Measurements from ENCODE around the gene GNAT3.

GNAT3 gene

GRCh38 chr7:80468931-80469714 lies 42.7 kb downstream of the GNAT3 start:
- Histone ChIP-seq H3K4me3 (ENCODE audit: insufficient read depth, low read depth, low read length, poor library complexity, severe bottlenecking) (no peak overlapping the region), H3K9me3 (ENCODE audit: control insufficient read depth, low read length) (no peaks in the 10 kb centered on the region), H3K36me3 (ENCODE audit: control insufficient read depth, insufficient read depth, low read length) (no peaks in the 10 kb centered on the region), H3K27me3 (replicated peaks; ENCODE audit: control insufficient read depth, insufficient read depth, low read length, poor library complexity, severe bottlenecking) (no peaks in the 10 kb centered on the region), H3K27ac (ENCODE audit: insufficient read depth, low read length, poor library complexity, severe bottlenecking) (no peak overlapping the region), H3K4me1 (ENCODE audit: control insufficient read depth, insufficient read depth, low read length, poor library complexity, severe bottlenecking) (no peaks in the 10 kb centered on the region)
- no peak for DNase-seq

DNA sequence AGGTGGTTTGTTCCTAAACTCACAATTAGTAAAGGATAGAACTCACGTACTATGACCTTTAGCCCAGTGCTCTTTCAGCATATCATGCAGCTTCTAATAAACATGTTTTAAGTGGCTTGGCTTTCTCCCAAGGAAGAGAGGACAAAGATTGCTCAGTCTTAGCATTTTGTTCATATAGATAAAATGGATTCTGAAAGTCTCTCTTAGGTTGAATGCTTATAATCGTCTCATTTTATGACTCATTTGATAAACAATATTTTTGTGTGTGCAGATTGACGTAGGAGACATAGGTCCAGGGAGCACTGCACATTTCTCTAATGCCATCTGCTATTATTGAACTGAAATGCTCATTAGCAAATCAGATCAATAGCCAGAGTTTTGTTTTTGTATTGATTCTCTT lies 44.8 kb downstream of the GNAT3 start:
- no peak for DNase-seq
- H3K27ac ChIP-seq (ENCODE audit: insufficient read depth, low read length, poor library complexity, severe bottlenecking): no peak overlapping the region
- no peaks in the 10 kb centered on the region for H3K27me3 ChIP-seq (replicated peaks; ENCODE audit: control insufficient read depth, insufficient read depth, low read length, poor library complexity, severe bottlenecking)
- H3K4me3 ChIP-seq (ENCODE audit: insufficient read depth, low read depth, low read length, poor library complexity, severe bottlenecking): no peak overlapping the region
- H3K36me3 ChIP-seq (ENCODE audit: control insufficient read depth, insufficient read depth, low read length): no peaks in the 10 kb centered on the region
- no peaks in the 10 kb centered on the region for H3K4me1 ChIP-seq (ENCODE audit: control insufficient read depth, insufficient read depth, low read length, poor library complexity, severe bottlenecking)
- no peaks in the 10 kb centered on the region for H3K9me3 ChIP-seq (ENCODE audit: control insufficient read depth, low read length)

DNA sequence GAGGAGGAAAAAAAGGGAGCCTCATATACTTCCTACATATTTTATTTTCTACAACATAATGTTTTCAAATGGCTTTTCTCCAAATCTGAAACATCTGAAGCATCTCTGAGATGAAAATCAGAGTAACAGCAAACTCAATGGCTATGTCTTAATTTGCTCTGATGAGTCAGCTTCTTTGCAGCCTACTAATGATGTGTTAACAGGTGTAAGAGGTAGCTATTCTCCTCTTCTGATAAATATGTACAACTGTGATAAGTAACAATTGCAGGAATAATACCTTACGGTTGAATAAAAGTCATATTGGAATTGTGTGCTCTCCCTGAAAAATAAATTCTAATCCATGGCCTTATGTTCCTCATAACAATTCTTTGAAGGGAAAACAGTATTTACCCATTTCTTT lies 45.2 kb downstream of the GNAT3 start:
- no peak for DNase-seq
- Histone ChIP-seq H3K4me3 (ENCODE audit: insufficient read depth, low read depth, low read length, poor library complexity, severe bottlenecking) (no peak overlapping the region), H3K27ac (ENCODE audit: insufficient read depth, low read length, poor library complexity, severe bottlenecking) (no peak overlapping the region), H3K27me3 (replicated peaks; ENCODE audit: control insufficient read depth, insufficient read depth, low read length, poor library complexity, severe bottlenecking) (no peaks in the 10 kb centered on the region), H3K9me3 (ENCODE audit: control insufficient read depth, low read length) (no peaks in the 10 kb centered on the region), H3K36me3 (ENCODE audit: control insufficient read depth, insufficient read depth, low read length) (no peaks in the 10 kb centered on the region), H3K4me1 (ENCODE audit: control insufficient read depth, insufficient read depth, low read length, poor library complexity, severe bottlenecking) (no peaks in the 10 kb centered on the region)

- Histone ChIP-seq H3K27ac (ENCODE audit: insufficient read depth, low read length, poor library complexity, severe bottlenecking) (no peak overlapping the region), H3K4me1 (ENCODE audit: control insufficient read depth, insufficient read depth, low read length, poor library complexity, severe bottlenecking) (no peaks in the 10 kb centered on the region), H3K9me3 (ENCODE audit: control insufficient read depth, low read length) (no peaks in the 10 kb centered on the region), H3K36me3 (ENCODE audit: control insufficient read depth, insufficient read depth, low read length) (no peaks in the 10 kb centered on the region), H3K27me3 (replicated peaks; ENCODE audit: control insufficient read depth, insufficient read depth, low read length, poor library complexity, severe bottlenecking) (no peaks in the 10 kb centered on the region), H3K4me3 (ENCODE audit: insufficient read depth, low read depth, low read length, poor library complexity, severe bottlenecking) (no peak overlapping the region)
- DNase-seq: no peak
Measured at GRCh38 chr7:80464211-80464610, 47.7 kb downstream of the GNAT3 start.

- no peaks in the 10 kb centered on the region for H3K4me1 ChIP-seq (ENCODE audit: control insufficient read depth, insufficient read depth, low read length, poor library complexity, severe bottlenecking)
- H3K36me3 ChIP-seq (ENCODE audit: control insufficient read depth, insufficient read depth, low read length): no peaks in the 10 kb centered on the region
- no peak for DNase-seq
- H3K27me3 ChIP-seq (replicated peaks; ENCODE audit: control insufficient read depth, insufficient read depth, low read length, poor library complexity, severe bottlenecking): no peaks in the 10 kb centered on the region
- no peaks in the 10 kb centered on the region for H3K9me3 ChIP-seq (ENCODE audit: control insufficient read depth, low read length)
- no peak overlapping the region for H3K4me3 ChIP-seq (ENCODE audit: insufficient read depth, low read depth, low read length, poor library complexity, severe bottlenecking)
- H3K27ac ChIP-seq (ENCODE audit: insufficient read depth, low read length, poor library complexity, severe bottlenecking): no peak overlapping the region
Measured at GRCh38 chr7:80463272-80463920, 48.5 kb downstream of the GNAT3 start.

- Histone ChIP-seq H3K27ac (ENCODE audit: insufficient read depth, low read length, poor library complexity, severe bottlenecking) (no peak overlapping the region), H3K36me3 (ENCODE audit: control insufficient read depth, insufficient read depth, low read length) (no peaks in the 10 kb centered on the region), H3K4me1 (ENCODE audit: control insufficient read depth, insufficient read depth, low read length, poor library complexity, severe bottlenecking) (no peaks in the 10 kb centered on the region), H3K27me3 (replicated peaks; ENCODE audit: control insufficient read depth, insufficient read depth, low read length, poor library complexity, severe bottlenecking) (no peaks in the 10 kb centered on the region), H3K9me3 (ENCODE audit: control insufficient read depth, low read length) (no peaks in the 10 kb centered on the region), H3K4me3 (ENCODE audit: insufficient read depth, low read depth, low read length, poor library complexity, severe bottlenecking) (no peak overlapping the region)
- DNase-seq: no peak
Measured at GRCh38 chr7:80460857-80461256, 51.0 kb downstream of the GNAT3 start.

DNA sequence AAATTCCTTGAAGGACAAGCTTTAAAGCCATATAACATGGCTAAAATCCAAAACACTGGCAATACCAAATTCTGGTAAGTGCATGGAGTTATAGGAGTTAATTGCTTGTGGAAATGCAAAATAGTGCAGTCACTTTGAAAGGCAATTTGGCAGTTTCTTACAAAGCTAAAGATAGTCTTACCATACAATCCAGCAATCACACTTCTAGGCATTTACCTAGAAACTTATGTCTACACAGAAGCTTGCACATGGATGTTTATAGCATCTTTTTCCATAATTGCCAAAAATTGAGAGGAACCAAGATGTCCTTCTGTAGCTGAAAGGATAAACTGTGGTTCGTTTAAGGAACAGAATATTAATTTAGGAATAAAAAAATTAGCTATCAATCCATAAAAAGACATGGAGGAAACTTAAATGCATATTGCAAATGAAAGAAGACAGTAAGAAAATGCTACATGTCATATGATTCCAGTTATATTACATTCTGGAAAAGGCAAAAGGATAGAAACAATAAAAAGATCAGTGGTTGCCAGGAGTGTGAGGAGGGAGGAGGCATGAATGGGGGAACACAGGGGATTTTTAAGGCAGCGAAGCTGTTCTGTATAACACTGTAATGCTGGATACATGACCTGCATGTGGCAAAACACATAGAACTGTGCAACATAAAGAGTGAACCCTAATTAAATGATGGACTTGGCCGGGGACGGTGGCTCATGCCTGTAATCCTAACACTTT lies 51.9 kb downstream of the GNAT3 start:
- Histone ChIP-seq H3K27me3 (replicated peaks; ENCODE audit: control insufficient read depth, insufficient read depth, low read length, poor library complexity, severe bottlenecking) (no peaks in the 10 kb centered on the region), H3K36me3 (ENCODE audit: control insufficient read depth, insufficient read depth, low read length) (no peaks in the 10 kb centered on the region), H3K9me3 (ENCODE audit: control insufficient read depth, low read length) (no peaks in the 10 kb centered on the region), H3K27ac (ENCODE audit: insufficient read depth, low read length, poor library complexity, severe bottlenecking) (no peak overlapping the region), H3K4me1 (ENCODE audit: control insufficient read depth, insufficient read depth, low read length, poor library complexity, severe bottlenecking) (no peaks in the 10 kb centered on the region), H3K4me3 (ENCODE audit: insufficient read depth, low read depth, low read length, poor library complexity, severe bottlenecking) (no peak overlapping the region)
- DNase-seq: no peak

GRCh38 chr7:80458822-80459725 lies 52.8 kb downstream of the GNAT3 start:
- H3K4me1 ChIP-seq (ENCODE audit: control insufficient read depth, insufficient read depth, low read length, poor library complexity, severe bottlenecking): no peaks in the 10 kb centered on the region
- no peak for DNase-seq
- H3K36me3 ChIP-seq (ENCODE audit: control insufficient read depth, insufficient read depth, low read length): no peaks in the 10 kb centered on the region
- no peaks in the 10 kb centered on the region for H3K27me3 ChIP-seq (replicated peaks; ENCODE audit: control insufficient read depth, insufficient read depth, low read length, poor library complexity, severe bottlenecking)
- H3K9me3 ChIP-seq (ENCODE audit: control insufficient read depth, low read length): no peaks in the 10 kb centered on the region
- no peak overlapping the region for H3K4me3 ChIP-seq (ENCODE audit: insufficient read depth, low read depth, low read length, poor library complexity, severe bottlenecking)
- no peak overlapping the region for H3K27ac ChIP-seq (ENCODE audit: insufficient read depth, low read length, poor library complexity, severe bottlenecking)

DNA sequence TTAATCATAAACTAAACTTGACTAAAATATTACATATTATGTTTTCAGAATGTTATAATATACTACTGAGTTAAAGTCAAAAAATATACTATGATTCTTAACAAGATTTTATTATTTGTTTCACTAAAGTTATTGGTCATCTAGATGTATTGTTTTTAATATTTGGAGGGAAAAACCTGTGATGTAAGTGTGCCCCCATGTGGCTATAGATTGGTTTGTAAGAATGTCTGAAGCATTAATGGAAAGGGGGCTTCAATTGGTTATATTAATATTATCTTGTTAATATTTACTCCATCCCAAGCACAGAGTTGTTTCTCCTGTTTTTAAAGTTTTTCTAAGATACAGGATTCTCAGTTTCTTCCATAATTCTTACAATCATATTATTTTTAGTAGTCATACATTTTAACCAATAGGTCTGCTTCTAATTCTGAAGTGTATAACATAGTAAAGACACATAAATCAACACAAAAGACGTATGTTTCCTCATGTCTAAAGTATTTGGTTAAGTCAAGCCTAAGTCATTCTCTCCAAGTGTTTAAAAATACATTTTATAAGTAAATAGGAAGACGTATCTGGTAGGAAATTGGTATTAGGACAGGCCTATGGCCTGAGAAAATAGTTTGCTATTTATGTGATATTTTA lies 58.0 kb downstream of the GNAT3 start:
- no peak for DNase-seq
- Histone ChIP-seq H3K27ac (ENCODE audit: insufficient read depth, low read length, poor library complexity, severe bottlenecking) (no peak overlapping the region), H3K4me1 (ENCODE audit: control insufficient read depth, insufficient read depth, low read length, poor library complexity, severe bottlenecking) (no peaks in the 10 kb centered on the region), H3K9me3 (ENCODE audit: control insufficient read depth, low read length) (no peaks in the 10 kb centered on the region), H3K27me3 (replicated peaks; ENCODE audit: control insufficient read depth, insufficient read depth, low read length, poor library complexity, severe bottlenecking) (no peaks in the 10 kb centered on the region), H3K36me3 (ENCODE audit: control insufficient read depth, insufficient read depth, low read length) (no peaks in the 10 kb centered on the region), H3K4me3 (ENCODE audit: insufficient read depth, low read depth, low read length, poor library complexity, severe bottlenecking) (no peak overlapping the region)
